Stimulated activated naive CD8-positive, alpha-beta T cell treated with anti-CD3 and anti-CD28 coated beads, Interleukin-15, amount 100 ng/mL, for 72 hours (primary cell): Measurements from ENCODE around the gene ZNF519.
"Not testable (repeated sequence)": the region's sequence is repeated elsewhere in the genome, so short reads cannot be mapped to it uniquely, and the experiment has no call there.

ENCODE experiments used
- ATAC-seq: fragments of 150-1000 bp; cut with Tn5 transposase; 2 replicates; pipeline ENCODE4 v1.10.0; 2021; ENCODE audit warnings: mild to moderate bottlenecking, moderate library complexity
- DNase-seq, 2 donors: peaks; one replicate each; pipeline ENCODE4 v3.0.0; 2021 to 2022
- H3K27ac Mint-ChIP-seq, 2 donors: one replicate each; pipeline ENCODE4 v1.8.0; 2022; ENCODE audit warnings: mild to moderate bottlenecking in 2 of 2, mixed read lengths in 2 of 2, moderate library complexity in 2 of 2
- H3K27me3 Mint-ChIP-seq: one replicate; pipeline ENCODE4 v1.8.0; 2022; ENCODE audit warnings: mixed read lengths
- H3K4me1 Mint-ChIP-seq: one replicate; pipeline ENCODE4 v1.8.0; 2022; ENCODE audit warnings: mild to moderate bottlenecking, mixed read lengths
- H3K4me3 Mint-ChIP-seq, 2 donors: one replicate each; pipeline ENCODE4 v1.8.0; 2022; ENCODE audit warnings: mild to moderate bottlenecking in 2 of 2, mixed read lengths in 2 of 2, moderate library complexity in 1 of 2
- H3K9me3 Mint-ChIP-seq, 2 donors: one replicate each; pipeline ENCODE4 v1.8.0; 2022; ENCODE audit warnings: mixed read lengths in 2 of 2

Gene ZNF519

GRCh38 chr18:14151564-14152113 lies 19.4 kb upstream of the ZNF519 start:
- not testable (repeated sequence) for H3K9me3 Mint-ChIP-seq, H3K4me3 Mint-ChIP-seq, ATAC-seq, H3K4me1 Mint-ChIP-seq, DNase-seq, H3K27ac Mint-ChIP-seq, H3K27me3 Mint-ChIP-seq

GRCh38 chr18:14150766-14151165 lies 18.5 kb upstream of the ZNF519 start:
- not testable (repeated sequence) for H3K4me3 Mint-ChIP-seq, ATAC-seq, H3K9me3 Mint-ChIP-seq, DNase-seq, H3K27ac Mint-ChIP-seq, H3K27me3 Mint-ChIP-seq, H3K4me1 Mint-ChIP-seq

- not testable (repeated sequence) for H3K27me3 Mint-ChIP-seq, H3K4me1 Mint-ChIP-seq, ATAC-seq, DNase-seq, H3K27ac Mint-ChIP-seq, H3K4me3 Mint-ChIP-seq, H3K9me3 Mint-ChIP-seq
Measured at GRCh38 chr18:14149916-14150420, 17.7 kb upstream of the ZNF519 start.

- not testable (repeated sequence) for H3K4me3 Mint-ChIP-seq, H3K27me3 Mint-ChIP-seq, H3K9me3 Mint-ChIP-seq, H3K4me1 Mint-ChIP-seq, DNase-seq
- peak overlapping the region in 1 of 2 donors; percentile 83 for H3K27ac Mint-ChIP-seq
- ATAC-seq = peak; percentile 22
Measured at GRCh38 chr18:14149121-14149850, 17.1 kb upstream of the ZNF519 start.

GRCh38 chr18:14147935-14148865 lies 16.0 kb upstream of the ZNF519 start:
- H3K4me3 Mint-ChIP-seq, H3K9me3 Mint-ChIP-seq, ATAC-seq, H3K27me3 Mint-ChIP-seq, DNase-seq, H3K27ac Mint-ChIP-seq, H3K4me1 Mint-ChIP-seq: not testable (repeated sequence)

GRCh38 chr18:14146771-14147170 lies 14.5 kb upstream of the ZNF519 start:
- not testable (repeated sequence) for H3K9me3 Mint-ChIP-seq, H3K4me1 Mint-ChIP-seq, ATAC-seq, H3K27me3 Mint-ChIP-seq, DNase-seq, H3K4me3 Mint-ChIP-seq, H3K27ac Mint-ChIP-seq

GRCh38 chr18:14145581-14146338 lies 13.5 kb upstream of the ZNF519 start:
- not testable (repeated sequence) for ATAC-seq, H3K9me3 Mint-ChIP-seq

GRCh38 chr18:14145021-14145420 lies 12.8 kb upstream of the ZNF519 start:
- H3K9me3 Mint-ChIP-seq, H3K4me1 Mint-ChIP-seq, ATAC-seq, H3K27ac Mint-ChIP-seq, H3K27me3 Mint-ChIP-seq, H3K4me3 Mint-ChIP-seq, DNase-seq: not testable (repeated sequence)

More at GRCh38 chr18:14145581-14146338, 13.5 kb upstream of the ZNF519 start:
- not testable (repeated sequence) for H3K27me3 Mint-ChIP-seq, DNase-seq, H3K4me1 Mint-ChIP-seq, H3K4me3 Mint-ChIP-seq, H3K27ac Mint-ChIP-seq

- no peaks in the 10 kb centered on the region for H3K9me3 Mint-ChIP-seq
- H3K4me3 Mint-ChIP-seq = no peak overlapping the region
- H3K27ac Mint-ChIP-seq = no peak overlapping the region
- ATAC-seq = no peak
- DNase-seq = no peak
- no peaks in the 10 kb centered on the region for H3K4me1 Mint-ChIP-seq
- no peaks in the 10 kb centered on the region for H3K27me3 Mint-ChIP-seq
Measured at GRCh38 chr18:14144628-14144895, 12.3 kb upstream of the ZNF519 start.

- not testable (repeated sequence) for H3K9me3 Mint-ChIP-seq, H3K4me1 Mint-ChIP-seq
Measured at GRCh38 chr18:14143871-14144627, 11.8 kb upstream of the ZNF519 start.

GRCh38 chr18:14143396-14143795 lies 11.2 kb upstream of the ZNF519 start:
- not testable (repeated sequence) for H3K27me3 Mint-ChIP-seq, H3K4me3 Mint-ChIP-seq, H3K9me3 Mint-ChIP-seq, DNase-seq, H3K4me1 Mint-ChIP-seq, H3K27ac Mint-ChIP-seq, ATAC-seq

More at GRCh38 chr18:14143871-14144627, 11.8 kb upstream of the ZNF519 start:
- not testable (repeated sequence) for H3K4me3 Mint-ChIP-seq, ATAC-seq, DNase-seq, H3K27ac Mint-ChIP-seq, H3K27me3 Mint-ChIP-seq

- not testable (repeated sequence) for H3K27ac Mint-ChIP-seq, H3K27me3 Mint-ChIP-seq, ATAC-seq, DNase-seq, H3K9me3 Mint-ChIP-seq, H3K4me1 Mint-ChIP-seq, H3K4me3 Mint-ChIP-seq
Measured at GRCh38 chr18:14142177-14142576, 9.9 kb upstream of the ZNF519 start.

GRCh38 chr18:14139583-14139982 lies 7.3 kb upstream of the ZNF519 start:
- not testable (repeated sequence) for H3K9me3 Mint-ChIP-seq, H3K4me3 Mint-ChIP-seq, H3K27ac Mint-ChIP-seq, ATAC-seq, H3K27me3 Mint-ChIP-seq, DNase-seq, H3K4me1 Mint-ChIP-seq

GRCh38 chr18:14137971-14138370 lies 5.7 kb upstream of the ZNF519 start:
- H3K27ac Mint-ChIP-seq = peak overlapping the region; percentile 24 to 42
- H3K27me3 Mint-ChIP-seq, H3K4me3 Mint-ChIP-seq, DNase-seq, ATAC-seq, H3K4me1 Mint-ChIP-seq, H3K9me3 Mint-ChIP-seq: not testable (repeated sequence)
